ENCODE results near the gene DTD1.

Gene DTD1

DNA sequence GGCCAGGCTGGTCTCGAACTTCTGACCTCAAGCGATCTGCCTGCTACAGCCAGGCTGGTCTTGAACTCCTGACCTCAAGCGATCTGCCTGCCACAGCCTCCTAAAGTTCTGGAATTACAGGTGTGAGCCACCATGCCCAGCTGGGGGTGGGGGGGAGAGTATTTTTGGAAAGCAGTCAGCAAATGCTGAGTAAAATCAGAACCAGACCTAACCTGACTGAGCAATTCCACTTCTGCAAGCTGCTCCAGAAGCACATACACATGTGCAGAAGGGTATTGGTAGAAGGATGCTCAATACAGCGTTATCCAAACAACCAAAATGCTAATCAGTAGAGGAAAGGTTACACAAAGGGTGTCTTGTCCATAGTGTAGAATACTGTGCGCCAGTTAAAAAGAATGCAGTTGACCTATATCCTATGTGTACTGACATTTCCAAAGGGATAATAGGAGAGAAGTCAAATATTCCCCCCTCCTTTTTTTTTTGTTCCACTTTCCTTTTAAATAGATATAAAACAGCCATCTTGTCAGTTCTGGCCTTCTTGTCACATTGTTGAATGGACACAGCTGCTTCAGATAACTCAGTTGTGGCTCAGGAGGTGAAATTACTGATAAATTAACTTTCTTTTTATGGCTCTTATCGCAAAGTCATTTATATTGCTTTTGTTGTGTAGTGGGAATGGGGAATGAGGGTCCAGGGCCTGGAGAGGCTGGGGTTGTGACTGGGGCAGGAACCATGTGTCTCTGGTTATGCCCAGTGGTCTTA, 74.6 kb downstream of the DTD1 start:
- no peak for DNase-seq

DNA sequence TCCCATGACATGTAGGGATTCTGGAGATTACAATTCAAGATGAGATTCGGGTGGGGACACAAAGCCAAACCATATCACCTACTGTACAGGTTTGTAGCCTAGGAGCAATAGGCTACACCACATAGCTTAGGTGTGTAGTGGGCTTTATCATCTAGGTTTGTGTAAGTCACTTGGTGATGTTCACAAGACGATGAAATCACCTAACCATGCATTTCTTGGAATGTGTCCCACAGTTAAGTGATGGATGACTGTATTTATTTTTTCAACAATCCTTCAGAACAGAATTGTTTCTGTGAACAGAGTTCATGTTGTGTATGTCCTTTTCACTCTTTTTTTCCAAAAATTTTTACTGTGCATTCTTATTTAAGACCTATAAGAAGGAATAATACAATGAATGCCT, 76.1 kb downstream of the DTD1 start:
- no peak for DNase-seq

DNA sequence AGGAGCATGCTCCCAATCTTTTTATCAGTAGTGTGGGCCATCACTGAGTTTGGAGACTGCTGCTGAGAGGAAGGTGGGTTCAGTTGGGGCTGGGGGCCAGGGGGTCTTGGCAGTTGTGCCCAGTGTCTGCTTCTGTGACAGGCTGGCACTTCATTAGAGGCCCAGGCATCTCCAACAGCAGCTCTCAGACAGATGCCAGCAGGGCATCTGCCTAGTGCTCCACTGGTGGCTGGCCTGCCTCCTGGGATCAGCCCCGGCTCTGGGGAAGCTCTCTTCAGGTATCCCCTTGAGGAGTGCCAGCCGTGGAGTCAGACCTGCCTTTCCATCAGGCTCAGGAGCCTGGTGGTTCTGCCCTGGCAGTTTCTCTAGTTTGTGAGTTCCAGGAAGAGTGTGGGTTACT, 77.3 kb downstream of the DTD1 start:
- DNase-seq, result no peak

DNA sequence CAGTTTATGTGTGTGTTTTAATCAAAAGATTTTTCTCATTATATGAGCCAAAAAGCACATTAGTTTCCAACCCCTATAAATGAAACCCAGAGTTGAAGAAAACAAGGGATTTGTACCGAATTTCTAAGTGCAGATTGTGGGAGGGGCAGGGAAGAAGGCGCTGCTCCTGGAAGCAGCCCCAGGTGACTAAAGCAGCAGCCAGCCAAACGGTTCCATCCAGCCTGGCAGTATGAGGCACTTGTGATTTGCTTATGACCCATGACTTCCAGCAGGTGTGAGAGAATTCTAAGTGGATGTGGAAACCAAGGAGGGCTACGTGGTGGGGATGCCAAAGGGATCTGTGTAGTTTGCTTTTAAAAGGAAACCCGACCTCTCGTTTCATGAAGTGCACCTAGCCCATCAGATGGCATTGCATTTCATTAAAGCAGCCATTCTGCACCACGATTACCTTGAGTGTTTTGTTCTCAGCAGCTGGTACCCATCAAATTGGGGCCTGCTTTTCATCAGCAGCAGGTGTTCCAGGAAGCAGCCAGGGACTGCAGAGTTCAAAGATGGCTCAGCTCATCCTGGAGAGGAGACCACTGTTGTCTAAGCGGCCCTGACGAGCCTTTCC, 79.1 kb downstream of the DTD1 start:
- DNase-seq, result no peak

DNA sequence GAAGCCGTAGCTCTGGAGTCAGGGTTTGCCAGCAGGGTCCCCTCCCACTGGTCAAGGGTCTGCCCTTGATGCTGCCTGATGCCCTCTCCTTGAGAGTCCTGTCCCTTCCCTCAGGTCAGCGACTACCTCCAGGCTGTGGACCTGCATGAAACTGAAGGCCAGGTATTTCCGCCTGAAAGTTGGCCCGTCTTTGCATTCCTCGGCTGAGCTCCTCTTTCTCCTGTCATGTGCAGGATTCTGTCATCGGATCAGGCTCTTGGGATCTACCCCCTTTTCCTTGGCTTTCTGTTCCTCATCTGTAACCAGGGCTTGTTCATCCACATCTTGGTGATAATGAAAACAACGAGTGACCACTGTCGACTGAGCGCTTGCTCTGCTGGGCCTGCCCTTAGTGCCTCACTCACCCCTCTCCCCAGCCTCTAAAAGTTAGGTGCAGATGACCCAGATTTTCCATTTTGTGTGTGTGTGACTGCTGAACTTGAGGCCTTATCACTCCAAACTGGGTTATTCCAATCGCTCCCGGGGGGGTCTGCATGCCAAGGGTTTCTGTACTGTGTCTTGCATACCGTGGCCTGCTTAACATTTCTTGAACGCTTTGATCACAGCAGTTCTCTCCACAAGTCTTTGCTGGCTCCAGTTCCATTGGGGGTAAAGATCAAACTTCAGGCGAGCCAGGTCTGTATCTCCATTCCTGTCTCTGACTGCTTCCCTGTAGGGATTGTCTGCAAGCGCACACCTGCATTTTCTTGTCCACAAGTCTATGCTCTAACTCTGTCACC, 81.6 kb downstream of the DTD1 start:
- no peak for DNase-seq

DNA sequence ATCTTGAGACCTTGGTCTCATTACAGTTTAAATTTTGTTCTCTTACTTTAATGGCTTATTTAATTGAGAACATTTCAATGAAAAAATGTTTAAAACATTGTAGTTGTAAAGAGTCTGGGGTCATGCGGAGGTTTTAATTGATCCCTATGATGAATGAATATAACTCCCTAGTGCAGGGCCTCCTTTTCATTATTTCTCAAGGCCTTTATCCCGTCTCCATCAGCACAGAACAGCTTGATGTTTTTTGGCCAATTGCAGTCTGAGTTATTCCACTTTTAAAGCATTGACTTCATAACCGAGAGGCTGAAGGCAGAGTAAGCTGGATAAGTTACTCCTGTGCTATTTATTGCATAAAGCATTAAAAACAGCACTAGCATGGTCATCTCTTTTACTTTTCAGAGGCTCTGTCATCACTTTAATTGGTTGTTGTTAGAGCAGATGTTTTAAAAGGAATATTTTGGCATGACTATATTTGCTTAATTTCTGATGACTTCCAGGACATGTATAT, 83.4 kb downstream of the DTD1 start:
- no peak for DNase-seq

DNA sequence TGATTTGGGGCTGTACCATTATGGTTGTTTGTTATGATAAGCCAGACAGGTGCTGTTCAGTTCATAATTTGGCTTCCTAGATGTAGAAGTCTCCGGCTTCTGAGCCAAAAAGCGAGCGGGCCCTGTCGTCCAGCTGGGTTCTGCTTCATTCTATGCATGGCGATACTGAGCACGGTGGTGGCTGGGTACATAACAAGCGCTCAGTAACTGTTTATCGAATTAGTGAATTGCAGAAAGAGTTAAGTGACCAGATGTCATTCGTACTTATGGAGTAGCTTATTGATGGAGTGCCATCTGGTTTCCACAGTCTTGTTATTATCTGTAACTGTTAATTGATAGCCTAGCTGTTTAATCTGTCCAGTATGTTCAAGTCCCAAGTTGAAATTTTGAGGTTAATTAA, 85.0 kb downstream of the DTD1 start:
- no peak for DNase-seq

DNA sequence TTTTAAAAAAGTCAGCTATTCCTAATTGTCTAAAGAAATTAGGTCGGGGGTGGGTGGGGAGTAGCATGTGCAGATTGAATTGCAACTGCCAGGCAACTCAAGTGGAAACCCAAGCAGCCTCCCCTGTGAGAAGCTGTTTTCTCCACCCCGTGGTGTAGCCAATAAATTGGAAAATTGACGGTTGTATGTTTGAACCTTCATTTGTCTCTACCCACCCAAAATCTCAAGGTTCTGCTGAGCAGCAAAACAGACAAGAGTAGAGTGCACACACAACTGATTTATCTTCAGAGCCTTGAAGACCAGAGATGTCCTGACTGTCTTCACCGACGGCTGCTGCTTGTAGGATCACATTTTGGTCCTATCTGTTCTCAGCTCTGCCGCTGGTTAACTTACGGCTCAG, 88.5 kb downstream of the DTD1 start:
- no peak for DNase-seq

DNA sequence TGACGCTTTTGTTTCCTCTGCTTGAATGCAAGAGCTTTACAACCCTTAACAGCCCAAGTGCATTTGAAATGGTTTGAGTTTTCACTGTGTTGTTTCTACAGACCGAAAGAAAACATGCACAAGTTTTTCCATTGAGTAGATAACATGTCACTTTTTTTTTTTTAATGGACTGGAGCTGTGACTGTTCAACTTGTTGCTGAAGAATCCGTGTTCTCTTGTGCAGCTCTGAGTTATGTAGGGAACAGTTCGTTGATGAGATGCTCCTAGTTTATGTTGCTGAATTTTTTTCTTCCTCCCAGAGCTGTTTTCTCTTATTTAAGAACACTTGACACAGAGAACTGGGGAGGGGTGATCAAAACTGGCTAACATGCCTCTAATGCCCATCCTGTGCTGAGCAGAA, 89.3 kb downstream of the DTD1 start:
- no peak for DNase-seq

DNA sequence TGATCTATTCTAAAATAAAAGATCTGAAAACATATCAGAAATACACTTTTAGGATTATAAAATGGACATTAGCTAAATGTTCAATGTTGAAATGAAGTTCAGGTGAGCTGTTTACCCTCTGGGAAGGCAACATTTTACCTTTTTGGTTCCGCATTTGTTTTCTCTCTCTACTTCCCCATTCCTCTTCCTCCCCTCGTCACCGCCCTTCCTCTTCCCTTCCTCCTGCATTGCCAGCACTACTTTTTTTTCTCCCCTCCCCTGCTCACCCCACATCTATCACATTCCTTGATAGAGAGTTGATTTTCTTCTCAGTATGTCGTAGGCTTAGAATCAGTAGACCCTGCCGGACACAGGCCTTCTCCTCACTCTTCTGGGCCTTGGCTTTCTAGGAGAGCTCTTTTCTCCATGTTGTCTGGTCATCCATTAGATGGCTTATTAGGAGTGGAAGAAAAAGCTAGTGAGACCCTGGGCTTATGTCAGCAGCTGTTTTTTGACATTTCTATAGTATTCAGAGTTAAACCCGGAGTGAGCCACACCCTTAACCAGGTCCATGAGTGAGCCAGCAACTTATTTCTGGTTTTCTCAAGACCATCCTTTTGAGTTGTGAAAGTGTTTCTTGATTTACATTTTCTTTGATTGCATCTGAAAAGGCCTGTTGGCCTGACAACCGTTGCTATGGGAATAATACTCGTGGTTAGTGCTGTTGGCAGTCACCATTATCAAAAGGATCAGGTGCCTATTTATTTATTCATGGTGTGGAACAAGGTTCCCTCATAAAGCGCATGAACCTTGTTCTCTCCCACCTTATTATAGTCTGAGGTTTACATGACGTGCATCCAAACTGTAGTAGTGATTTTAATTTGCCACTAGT, 90.9 kb downstream of the DTD1 start:
- DNase-seq, result no peak

DNA sequence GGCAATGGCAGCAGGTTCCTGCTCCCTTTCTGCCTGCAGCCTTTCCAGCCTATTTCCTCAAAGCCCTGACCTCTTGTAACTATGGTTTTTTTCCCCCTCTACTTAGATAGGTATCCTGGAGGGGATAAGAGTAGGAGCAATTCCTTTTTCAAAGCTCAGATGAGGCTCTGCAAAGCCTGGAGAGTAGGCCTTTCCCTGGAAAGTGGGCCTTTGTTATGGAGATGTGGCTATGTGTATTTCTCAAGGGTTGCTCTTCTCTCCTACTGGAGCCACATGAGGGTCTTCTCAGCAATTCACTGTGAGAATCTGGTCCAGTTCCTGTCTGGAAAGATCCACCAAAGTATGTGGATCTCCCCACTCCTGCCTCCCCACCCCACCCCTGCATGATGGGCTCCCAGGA, 96.0 kb downstream of the DTD1 start:
- DNase-seq, result no peak

DNA sequence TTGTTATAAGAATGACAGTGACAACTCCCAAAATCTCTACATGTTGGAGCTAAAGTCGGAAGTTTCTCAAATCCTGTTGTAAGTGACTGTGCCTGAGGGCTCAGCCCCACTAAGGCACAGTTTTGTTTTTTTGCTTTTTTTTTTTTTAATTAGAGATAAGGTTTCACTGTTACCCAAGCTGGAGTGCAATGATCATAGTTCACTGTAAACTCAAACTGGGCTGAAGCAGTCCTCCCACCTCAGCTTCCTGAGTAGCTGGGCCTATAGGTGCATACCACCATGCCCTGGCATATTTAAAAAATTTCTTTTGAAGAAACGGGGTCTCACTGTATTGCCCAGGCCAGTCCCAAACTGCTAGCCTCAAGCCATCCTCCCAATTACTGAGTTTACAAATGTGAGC, 96.9 kb downstream of the DTD1 start:
- no peak for DNase-seq

DNA sequence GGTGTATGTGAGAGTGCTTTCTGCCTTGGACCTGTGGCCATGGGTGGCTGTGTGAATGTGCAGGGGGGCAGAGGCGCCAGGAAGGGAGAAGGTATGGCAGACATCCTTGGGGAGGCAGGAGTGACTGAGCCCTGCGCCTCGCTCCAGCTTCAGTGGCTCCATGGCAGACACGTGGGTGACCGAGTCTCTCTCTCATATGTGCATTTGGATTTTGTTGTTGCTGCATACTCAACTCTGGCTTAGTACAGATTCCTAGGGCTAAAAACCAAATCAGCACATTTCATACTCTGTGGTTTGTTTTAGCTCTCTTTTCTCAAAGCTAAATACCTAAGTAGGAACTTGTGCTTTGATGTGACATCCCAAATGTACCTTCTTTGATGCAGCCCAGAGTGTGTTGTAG, 97.6 kb downstream of the DTD1 start:
- no peak for DNase-seq

DNA sequence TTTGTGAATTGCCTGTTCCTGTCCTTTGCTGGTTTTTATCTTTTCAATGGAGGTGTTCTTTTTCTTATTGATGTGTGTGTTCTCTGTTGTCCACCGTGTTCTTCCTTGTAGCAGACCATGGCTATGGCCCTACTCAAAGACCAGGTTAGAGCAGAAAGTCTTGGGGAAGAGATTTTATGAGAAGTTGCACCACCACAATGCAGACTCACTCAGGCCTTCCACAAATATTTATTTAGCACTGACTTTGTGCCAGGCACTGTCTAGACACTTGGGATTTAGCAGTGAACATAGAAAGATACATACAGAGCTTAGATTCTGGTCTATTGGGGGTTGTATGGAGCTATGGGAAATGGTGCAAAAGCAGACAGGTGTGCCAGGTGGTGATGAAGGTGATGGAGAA, 98.8 kb downstream of the DTD1 start:
- DNase-seq, result no peak

DNA sequence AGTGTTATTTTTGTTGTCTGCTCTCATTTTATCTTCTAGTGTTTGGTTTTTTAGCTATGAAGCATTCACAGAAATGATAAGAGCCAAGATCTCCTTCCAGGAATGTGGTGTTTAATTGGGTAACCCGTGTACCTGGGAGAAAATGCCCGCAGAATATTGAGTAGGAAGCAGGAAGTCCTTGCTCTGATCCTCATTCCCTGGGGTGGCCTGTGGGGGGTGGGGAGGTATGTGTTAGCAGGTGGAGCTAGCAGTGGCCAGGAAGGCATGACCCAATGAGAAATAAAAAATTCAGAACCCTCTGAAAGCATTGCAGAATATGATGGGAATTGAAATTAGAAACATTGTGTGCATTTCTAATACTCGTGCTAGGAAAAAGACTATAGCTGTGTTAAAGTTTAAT, 100.8 kb downstream of the DTD1 start:
- no peak for DNase-seq

DNA sequence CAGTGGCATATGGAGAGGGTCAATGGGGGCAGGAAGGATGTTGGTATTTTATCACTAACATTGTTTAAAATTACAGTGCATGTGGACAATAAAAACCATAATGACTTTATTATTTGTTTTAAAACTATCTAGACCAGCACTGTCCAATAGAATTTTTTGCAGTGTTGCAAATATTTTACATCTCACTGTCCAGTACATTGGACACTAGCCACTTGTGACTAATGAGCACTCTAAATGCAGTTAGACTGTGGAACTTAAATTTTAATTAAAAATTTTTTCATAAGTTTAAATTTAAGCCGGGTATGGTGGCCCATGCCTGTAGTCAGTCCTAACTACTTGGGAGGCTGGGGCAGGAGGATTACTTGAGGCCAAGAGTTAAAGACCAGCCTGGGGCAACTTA, 101.7 kb downstream of the DTD1 start:
- DNase-seq, result no peak

DNA sequence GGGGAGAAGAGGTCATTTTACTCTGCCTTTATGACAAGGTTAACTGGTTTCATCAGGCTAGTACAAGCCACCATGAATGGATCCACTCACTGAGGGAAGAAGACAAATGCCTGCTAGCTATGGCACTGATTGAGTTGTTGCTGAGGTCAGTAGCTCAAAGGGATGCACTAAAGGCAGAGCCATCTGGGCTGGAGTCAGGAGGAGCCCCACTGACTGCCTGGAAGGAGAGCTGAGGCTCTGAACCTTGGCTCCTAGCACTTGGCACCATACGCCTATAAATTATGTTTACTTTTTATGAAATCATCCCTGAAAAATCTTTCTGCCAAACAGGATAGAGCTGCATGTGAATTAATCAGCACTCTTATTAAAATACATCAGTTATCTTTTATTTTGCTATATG, 104.6 kb downstream of the DTD1 start:
- no peak for DNase-seq

DNA sequence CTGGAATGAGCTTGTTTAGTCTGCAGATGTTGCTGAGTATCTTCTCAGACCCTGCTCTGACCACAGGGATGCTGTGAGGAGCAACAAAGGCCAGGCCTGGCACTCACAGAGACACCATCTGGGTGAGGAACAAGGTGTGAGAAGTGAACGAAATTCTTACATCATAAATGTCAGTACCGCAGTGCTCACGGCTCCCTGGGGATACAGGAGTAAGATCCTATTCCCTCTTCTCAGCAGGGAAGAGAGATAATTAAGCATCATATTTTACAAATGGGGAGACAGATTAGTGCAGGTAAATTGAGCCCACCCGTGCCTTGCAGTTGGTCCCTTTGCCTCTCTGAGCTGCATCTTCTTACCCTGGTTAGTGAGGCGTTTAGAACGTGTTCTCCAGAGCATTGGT, 106.2 kb downstream of the DTD1 start:
- no peak for DNase-seq

DNA sequence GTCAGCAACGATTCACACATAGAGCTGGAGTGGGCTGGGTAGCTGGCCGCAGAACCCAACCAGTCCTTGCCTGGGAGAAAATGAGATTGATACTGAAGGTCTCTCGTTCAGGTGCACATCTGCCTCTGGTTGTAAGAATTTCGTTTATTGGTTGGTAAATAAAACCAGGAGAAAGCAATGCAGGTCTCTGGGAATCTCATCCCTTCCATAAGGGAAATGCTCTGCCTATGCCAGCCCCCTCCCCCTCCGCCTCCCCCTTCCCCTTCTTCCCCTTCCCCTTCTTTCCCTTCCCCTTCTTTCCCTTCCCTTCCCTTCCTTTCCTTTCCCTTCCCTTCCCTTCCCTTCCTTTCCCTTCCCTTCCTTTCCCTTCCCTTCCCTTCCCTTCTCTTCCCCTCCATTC, 107.3 kb downstream of the DTD1 start:
- no peak for DNase-seq

DNA sequence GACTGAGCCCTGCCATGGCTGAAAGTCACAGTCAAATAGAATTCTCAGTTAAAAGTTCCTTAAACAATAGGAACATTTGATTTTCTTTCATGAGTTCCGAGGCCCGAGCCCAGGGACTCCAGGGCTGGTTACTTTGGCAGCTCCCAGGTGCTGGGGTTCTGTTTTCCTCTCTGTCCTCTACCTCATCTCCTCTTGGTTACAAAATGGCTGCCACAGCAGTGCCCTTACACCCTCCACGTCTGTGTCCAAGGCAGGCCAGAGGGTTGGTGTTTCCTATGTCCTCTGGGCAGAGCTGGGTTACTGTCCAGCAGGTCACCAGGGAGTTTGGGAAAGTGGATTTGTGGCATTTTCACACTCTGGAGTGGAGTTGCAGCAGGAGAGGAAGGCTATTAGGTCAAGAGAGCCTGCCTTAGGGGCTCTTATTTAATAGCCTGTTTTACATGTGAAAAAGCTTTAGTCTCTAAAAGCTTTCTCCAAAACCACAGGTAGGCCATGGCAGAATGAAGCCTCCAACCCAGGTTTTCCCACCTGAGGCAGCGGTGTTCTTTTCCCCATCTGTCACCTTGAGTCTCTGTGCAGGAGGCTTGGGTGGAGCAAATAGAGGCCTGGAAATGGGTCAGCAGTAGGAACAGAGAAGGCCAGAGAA, 111.0 kb downstream of the DTD1 start:
- DNase-seq, result no peak

DNA sequence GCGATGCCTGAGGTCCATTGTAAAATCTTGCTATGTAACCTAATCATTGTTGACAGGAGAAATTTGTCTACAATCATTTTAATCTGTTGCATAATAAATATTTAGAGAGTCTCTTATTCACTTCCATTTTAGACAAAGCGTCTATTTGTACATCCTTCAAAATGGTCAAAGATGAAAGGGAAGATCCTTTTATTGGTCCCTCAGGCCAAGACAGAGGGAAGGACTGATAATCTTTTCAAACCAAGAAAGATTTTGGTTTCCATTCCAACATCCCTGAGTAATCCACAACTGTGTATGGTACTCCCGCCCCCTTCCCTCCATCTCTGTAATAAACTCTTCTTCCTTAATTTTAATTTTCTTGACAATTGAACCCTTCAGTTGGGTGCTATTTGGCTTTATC, 114.1 kb downstream of the DTD1 start:
- no peak for DNase-seq

DNA sequence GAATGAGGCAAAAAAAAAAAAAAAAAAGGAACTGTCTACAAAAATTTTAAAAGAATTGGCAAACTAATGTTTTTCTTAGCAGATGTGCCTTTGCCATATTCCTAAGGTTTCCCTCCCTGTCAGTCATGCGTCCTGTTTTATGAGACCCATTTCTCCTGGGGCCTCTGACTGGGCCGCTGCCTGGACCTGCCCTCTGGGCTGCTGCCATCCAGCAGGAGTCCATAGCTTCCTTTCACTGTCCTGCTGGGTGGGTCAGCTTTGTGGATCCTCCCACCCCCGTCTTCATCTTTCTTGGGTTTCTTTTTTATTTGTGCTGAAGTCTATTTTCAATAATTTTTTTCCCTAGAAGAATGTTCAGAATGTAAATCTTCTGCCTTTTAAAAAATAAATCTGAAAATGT, 114.9 kb downstream of the DTD1 start:
- DNase-seq, result no peak

All from right kidney (tissue), 1 donor.